GM11168 (cell line): ENCODE results near the gene SENP5.
"Not testable (repeated sequence)": the region's sequence is repeated elsewhere in the genome, so short reads cannot be mapped to it uniquely, and the experiment has no call there.

Experiments used
- in situ Hi-C: fragments of 300-500 bp; cut with MboI; formaldehyde crosslinking; loops from one replicate; pipeline ENCODE4 v1.12.0; 2022; ENCODE audit warnings: low sequenced_read_pairs; ENCODE audit not compliant: unreplicated experiment

The SENP5 gene

GRCh38 chr3:196938124-196938523 is 70.4 kb downstream of the SENP5 start:
- in situ Hi-C loops = no loop called here

GRCh38 chr3:196938576-196938975 is 70.9 kb downstream of the SENP5 start:
- in situ Hi-C loops = no loop called here

GRCh38 chr3:196941729-196942225 is 74.1 kb downstream of the SENP5 start:
- in situ Hi-C loops = no loop called here

- in situ Hi-C loops = no loop called here
Measured at GRCh38 chr3:196942226-196942914, 74.7 kb downstream of the SENP5 start, which contains the start of gene NCBP2. NCBP2 (minus strand) TSS chr3:196942528; CDS start chr3:196942503, 25 bp downstream.

GRCh38 chr3:196942915-196943277 is 75.2 kb downstream of the SENP5 start:
- in situ Hi-C loops = no loop called here

GRCh38 chr3:196944037-196944790 is 76.5 kb downstream of the SENP5 start:
- in situ Hi-C loops = not testable (repeated sequence)

- in situ Hi-C loops = no loop called here
Measured at GRCh38 chr3:196947136-196947859, 79.6 kb downstream of the SENP5 start.

GRCh38 chr3:196947860-196948441 is 80.2 kb downstream of the SENP5 start:
- in situ Hi-C loops = no loop called here

GRCh38 chr3:196948442-196949284 is 80.9 kb downstream of the SENP5 start:
- in situ Hi-C loops = no loop called here

GRCh38 chr3:196949285-196949619 is 81.5 kb downstream of the SENP5 start:
- in situ Hi-C loops = no loop called here

GRCh38 chr3:196949750-196950149 is 82.0 kb downstream of the SENP5 start:
- in situ Hi-C loops = no loop called here

GRCh38 chr3:196951371-196951770 is 83.7 kb downstream of the SENP5 start:
- in situ Hi-C loops = no loop called here

GRCh38 chr3:196954832-196955231 is 87.1 kb downstream of the SENP5 start:
- in situ Hi-C loops = no loop called here

GRCh38 chr3:196962108-196962929 is 94.6 kb downstream of the SENP5 start:
- in situ Hi-C loops = no loop called here

GRCh38 chr3:196962930-196963630 is 95.4 kb downstream of the SENP5 start:
- in situ Hi-C loops = no loop called here

GRCh38 chr3:196963631-196963953 is 95.9 kb downstream of the SENP5 start:
- in situ Hi-C loops = no loop called here

GRCh38 chr3:196965112-196965803 is 97.5 kb downstream of the SENP5 start:
- in situ Hi-C loops = no loop called here

GRCh38 chr3:196965804-196966173 is 98.1 kb downstream of the SENP5 start:
- in situ Hi-C loops = no loop called here
